ENCODE data around the gene KMT5B.

The KMT5B gene

GRCh38 chr11:68206211-68206610 is 6.9 kb downstream of the KMT5B start:
- peak; percentile 92 for TF ChIP-seq CTCF (IDR thresholded peaks at IDR 0.05; ENCODE audit: low read depth, low read length)
- Histone ChIP-seq H3K4me1 (peaks cover 3% of the 10 kb centered on the region), H3K4me3 (ENCODE audit: low read depth, low read length) (no peak overlapping the region), H3K27me3 (no peaks in the 10 kb centered on the region), H3K9me3 (no peaks in the 10 kb centered on the region), H3K36me3 (peaks cover 3% of the 10 kb centered on the region)
- DNase-seq, result no peak

GRCh38 chr11:68204402-68204801 is 8.7 kb downstream of the KMT5B start:
- TF ChIP-seq CTCF (IDR thresholded peaks at IDR 0.05; ENCODE audit: low read depth, low read length), result no peak

GRCh38 chr11:68202165-68202564 is 10.9 kb downstream of the KMT5B start:
- no peak for TF ChIP-seq CTCF (IDR thresholded peaks at IDR 0.05; ENCODE audit: low read depth, low read length)
- DNase-seq, result no peak
- Histone ChIP-seq H3K4me3 (ENCODE audit: low read depth, low read length) (no peak overlapping the region), H3K27me3 (no peaks in the 10 kb centered on the region), H3K36me3 (peaks cover 7% of the 10 kb centered on the region), H3K9me3 (no peaks in the 10 kb centered on the region), H3K4me1 (peaks cover 6% of the 10 kb centered on the region)

More at GRCh38 chr11:68204402-68204801, 8.7 kb downstream of the KMT5B start:
- Histone ChIP-seq H3K36me3 (peaks cover 5% of the 10 kb centered on the region), H3K4me3 (ENCODE audit: low read depth, low read length) (no peak overlapping the region), H3K9me3 (no peaks in the 10 kb centered on the region), H3K4me1 (peaks cover 8% of the 10 kb centered on the region), H3K27me3 (no peaks in the 10 kb centered on the region)
- DNase-seq, result no peak

GRCh38 chr11:68201492-68201891 is 11.6 kb downstream of the KMT5B start:
- Histone ChIP-seq H3K27me3 (no peaks in the 10 kb centered on the region), H3K4me1 (peaks cover 6% of the 10 kb centered on the region), H3K36me3 (peaks cover 7% of the 10 kb centered on the region), H3K4me3 (ENCODE audit: low read depth, low read length) (no peak overlapping the region), H3K9me3 (no peaks in the 10 kb centered on the region)
- no peak for TF ChIP-seq CTCF (IDR thresholded peaks at IDR 0.05; ENCODE audit: low read depth, low read length)
- no peak for DNase-seq

GRCh38 chr11:68200639-68201038 is 12.5 kb downstream of the KMT5B start:
- peaks cover 6% of the 10 kb centered on the region for H3K4me1 ChIP-seq
- no peak overlapping the region for H3K4me3 ChIP-seq (ENCODE audit: low read depth, low read length)
- TF ChIP-seq CTCF (IDR thresholded peaks at IDR 0.05; ENCODE audit: low read depth, low read length), result no peak
- H3K27me3 ChIP-seq, result no peaks in the 10 kb centered on the region
- no peaks in the 10 kb centered on the region for H3K9me3 ChIP-seq
- H3K36me3 ChIP-seq, result peaks cover 7% of the 10 kb centered on the region
- DNase-seq, result no peak

- Histone ChIP-seq H3K36me3 (peaks cover 7% of the 10 kb centered on the region), H3K4me3 (ENCODE audit: low read depth, low read length) (no peak overlapping the region), H3K4me1 (peaks cover 6% of the 10 kb centered on the region), H3K27me3 (no peaks in the 10 kb centered on the region), H3K9me3 (no peaks in the 10 kb centered on the region)
- no peak for DNase-seq
- TF ChIP-seq CTCF (IDR thresholded peaks at IDR 0.05; ENCODE audit: low read depth, low read length), result no peak
Observed at GRCh38 chr11:68199295-68199987, 13.7 kb downstream of the KMT5B start.

Data from BE2C (cell line).